Activated CD8-positive, alpha-beta memory T cell treated with anti-CD3 and anti-CD28 coated beads, Interleukin-2, amount 50 U/mL, for 1 hour (primary cell): Measurements from ENCODE around the gene R3HCC1L.

Source experiments
- DNase-seq: peaks from one replicate; pipeline ENCODE4 v3.0.0-alpha.2; 2020; ENCODE audit errors: extremely low read depth

R3HCC1L gene

DNA sequence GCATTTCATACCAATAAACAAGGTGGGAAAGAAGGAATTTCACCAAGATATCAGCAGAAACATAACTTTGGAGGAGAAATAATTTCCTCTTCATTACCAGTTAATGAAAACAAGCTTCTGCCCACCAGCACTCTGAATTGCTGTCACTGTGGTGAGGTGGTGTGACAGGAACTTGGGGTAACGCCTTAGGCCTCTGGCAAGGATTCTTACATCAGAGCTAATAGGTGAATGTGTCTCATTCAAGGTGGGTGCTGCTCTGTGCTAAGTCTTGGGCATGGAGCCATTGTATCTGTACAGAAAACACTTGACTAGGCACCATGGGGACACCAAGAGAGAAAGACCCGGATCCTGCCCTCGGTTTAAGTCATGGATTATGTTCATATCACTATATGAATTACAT is 141.9 kb downstream of the R3HCC1L start:
- DNase-seq, result no peak

DNA sequence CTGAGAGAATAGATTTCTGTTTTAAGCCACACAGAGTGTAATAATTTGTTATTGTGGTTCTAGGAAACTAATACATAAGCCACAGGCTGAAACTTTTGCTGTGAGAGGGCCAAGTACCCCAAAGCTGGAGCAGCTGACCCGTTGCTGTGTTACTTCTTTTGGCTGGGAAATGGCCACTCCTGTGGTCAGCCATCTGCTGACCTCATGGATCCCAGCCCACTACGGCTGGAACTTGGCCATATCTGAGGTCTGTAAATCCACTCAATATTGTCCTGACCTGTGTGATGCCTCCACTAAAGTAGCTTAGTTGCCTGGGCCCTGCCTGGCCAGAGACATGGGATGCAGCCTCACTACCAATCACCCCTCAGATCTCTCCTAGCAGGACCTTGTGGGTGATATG is 151.0 kb downstream of the R3HCC1L start:
- no peak for DNase-seq

GRCh38 chr10:98286419-98286818 is 152.0 kb downstream of the R3HCC1L start:
- no peak for DNase-seq

GRCh38 chr10:98287321-98287720 is 152.9 kb downstream of the R3HCC1L start:
- no peak for DNase-seq

GRCh38 chr10:98289802-98290209 is 155.3 kb downstream of the R3HCC1L start:
- no peak for DNase-seq

DNA sequence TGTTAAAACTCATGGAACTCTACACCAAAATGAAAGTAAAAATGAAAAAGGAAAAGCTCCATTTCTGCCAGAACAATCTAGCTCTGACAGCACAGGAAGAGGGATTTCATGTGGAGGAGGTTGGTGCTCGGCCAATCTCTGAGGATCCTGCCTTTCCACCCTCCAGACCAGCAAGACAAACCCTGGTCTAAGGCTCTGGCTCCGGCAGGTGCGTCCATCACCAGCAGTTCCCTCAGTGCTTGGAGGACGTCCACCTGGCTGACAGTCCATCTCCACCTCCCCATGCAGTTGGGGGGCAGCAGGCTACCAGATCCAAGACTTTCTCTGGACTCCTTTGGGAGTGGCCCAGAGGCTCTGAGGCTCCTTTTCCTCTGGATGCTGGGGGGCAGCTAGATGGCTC is 158.5 kb downstream of the R3HCC1L start:
- DNase-seq, result no peak

DNA sequence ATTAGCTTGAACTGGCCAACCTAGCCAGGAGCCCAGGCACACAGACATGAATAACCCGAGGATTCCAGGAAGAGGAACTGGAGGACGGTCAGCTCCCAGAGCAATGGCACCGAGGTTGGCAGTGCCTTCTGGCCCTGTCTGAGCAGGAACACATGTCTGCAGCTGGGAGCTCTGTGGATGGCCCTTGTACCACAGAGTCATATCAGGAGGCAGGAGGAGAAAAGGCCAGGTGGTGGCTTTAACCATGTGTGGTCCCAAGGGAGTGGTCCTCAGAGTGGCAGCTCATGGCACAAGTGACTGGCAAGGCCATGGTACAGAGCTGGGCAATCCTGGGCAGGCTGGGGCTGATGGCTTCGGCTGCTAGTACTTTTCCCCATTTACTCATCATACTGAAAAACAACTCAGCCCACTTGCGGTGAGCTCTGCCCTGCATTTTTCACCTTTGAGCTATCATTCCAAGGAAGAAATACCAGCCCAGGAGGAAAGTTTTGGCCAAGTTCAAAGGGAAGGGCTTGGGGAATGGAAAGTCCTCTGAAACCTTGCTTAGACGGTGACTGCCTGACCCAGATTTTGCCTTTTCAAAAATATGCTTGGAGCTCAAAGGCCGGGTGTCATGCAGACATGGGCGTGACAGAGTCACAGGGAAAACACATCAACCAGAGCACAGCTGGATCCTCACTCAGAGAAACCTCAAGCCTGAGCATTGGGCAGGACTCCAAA is 159.3 kb downstream of the R3HCC1L start:
- no peak for DNase-seq

DNA sequence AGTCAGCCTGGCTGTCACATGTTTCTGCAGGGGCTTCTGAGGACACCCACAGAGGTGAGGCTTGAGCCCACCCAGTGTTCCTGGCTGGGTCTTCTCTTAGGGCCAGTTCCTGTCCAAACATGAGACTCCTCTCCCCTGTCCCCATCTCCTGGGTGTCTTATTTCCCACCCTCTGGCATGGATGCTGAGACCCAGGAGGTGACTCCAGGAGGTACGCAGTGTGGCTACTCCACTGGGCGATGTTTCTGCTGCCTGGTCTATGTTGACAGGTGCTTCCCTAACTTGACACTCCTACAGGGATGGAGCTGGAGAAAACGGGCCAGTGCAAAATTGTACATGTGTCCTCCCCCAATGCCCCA is 159.8 kb downstream of the R3HCC1L start:
- no peak for DNase-seq
